ENCODE measurements around the gene ABCB8. TPM values are rescaled to one million over a fixed set of nuclear protein-coding genes. Genes with fewer than 3 reads are reported as not detected.

Gene ABCB8
- total and polyA plus RNA-seq, 12 donors: 16.7 to 42.2 (median 24.6) TPM

DNA sequence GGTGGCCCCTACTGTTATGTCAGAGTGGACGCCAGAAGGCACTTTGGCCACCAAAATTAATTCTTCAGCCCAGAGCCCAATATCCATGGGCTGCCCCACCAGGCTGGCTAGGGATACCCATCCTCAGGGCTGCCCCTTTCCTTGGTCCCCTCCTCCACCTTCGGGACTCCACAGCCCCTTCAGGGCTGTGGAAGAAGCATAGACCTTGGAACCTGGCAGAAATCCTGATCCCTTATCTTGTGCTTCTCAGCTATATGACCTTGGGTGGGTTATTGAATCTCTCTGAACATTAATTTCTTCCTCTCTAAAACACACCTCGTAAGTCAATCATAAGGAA, 55.5 kb downstream of the ABCB8 start:
- H3K27ac ChIP-seq: peak overlapping the region in 8 of 10 donors; percentile 92 to 98 (median 97)
- H3K4me3 ChIP-seq: peak overlapping the region; percentile 81 to 98 (median 92)
- TF ChIP-seq, protein P1, sequence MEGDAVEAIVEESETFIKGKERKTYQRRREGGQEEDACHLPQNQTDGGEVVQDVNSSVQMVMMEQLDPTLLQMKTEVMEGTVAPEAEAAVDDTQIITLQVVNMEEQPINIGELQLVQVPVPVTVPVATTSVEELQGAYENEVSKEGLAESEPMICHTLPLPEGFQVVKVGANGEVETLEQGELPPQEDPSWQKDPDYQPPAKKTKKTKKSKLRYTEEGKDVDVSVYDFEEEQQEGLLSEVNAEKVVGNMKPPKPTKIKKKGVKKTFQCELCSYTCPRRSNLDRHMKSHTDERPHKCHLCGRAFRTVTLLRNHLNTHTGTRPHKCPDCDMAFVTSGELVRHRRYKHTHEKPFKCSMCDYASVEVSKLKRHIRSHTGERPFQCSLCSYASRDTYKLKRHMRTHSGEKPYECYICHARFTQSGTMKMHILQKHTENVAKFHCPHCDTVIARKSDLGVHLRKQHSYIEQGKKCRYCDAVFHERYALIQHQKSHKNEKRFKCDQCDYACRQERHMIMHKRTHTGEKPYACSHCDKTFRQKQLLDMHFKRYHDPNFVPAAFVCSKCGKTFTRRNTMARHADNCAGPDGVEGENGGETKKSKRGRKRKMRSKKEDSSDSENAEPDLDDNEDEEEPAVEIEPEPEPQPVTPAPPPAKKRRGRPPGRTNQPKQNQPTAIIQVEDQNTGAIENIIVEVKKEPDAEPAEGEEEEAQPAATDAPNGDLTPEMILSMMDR (IDR thresholded peaks at IDR 0.05): no peak
- ATAC-seq: no peak
- peaks cover 38 to 66% (median 62%) of the 10 kb centered on the region in 9 donors for H3K4me1 ChIP-seq
- intact Hi-C loops (cut with DNase I): no loop called here
- no peaks in the 10 kb centered on the region for H3K27me3 ChIP-seq
- peaks cover 0 to 4% (median 0%) of the 10 kb centered on the region in 9 donors for H3K36me3 ChIP-seq
- WGBS, 2 donors: 30 to 32% methylated on average over 3 of the region's 3 CpGs
- H3K9me3 ChIP-seq: no peaks in the 10 kb centered on the region
- DNase-seq: no peak

DNA sequence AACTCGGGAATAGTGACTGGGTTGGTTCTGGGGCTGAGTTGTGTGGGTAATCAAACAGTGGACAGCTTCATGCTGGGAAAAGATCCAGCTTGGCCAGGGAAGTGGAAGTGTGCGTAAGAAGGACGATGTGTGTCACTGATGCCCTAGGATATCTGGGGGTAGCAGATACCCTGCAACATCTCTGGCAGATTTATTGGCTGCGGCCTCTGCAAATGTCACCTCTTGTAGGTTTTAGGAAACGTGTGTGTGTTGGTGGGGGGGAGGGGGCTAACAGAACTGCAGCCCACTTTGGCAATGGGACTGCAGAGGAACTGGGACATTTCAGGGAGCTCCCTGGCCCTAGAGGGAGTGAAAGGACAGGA, 57.1 kb downstream of the ABCB8 start:
- ATAC-seq: no peak
- 20 to 33% methylated on average over 5 of the region's 5 CpGs for WGBS, 2 donors
- Histone ChIP-seq H3K4me1 (peaks cover 37 to 68% (median 64%) of the 10 kb centered on the region in 9 donors), H3K27ac (peak overlapping the region; percentile 70 to 92 (median 85)), H3K36me3 (no peaks in the 10 kb centered on the region), H3K9me3 (no peaks in the 10 kb centered on the region), H3K4me3 (peak overlapping the region in 8 of 10 donors; percentile 48 to 88 (median 59)), H3K27me3 (no peaks in the 10 kb centered on the region)
- intact Hi-C loops (cut with DNase I): no loop called here
- no peak for DNase-seq
- TF ChIP-seq, protein P1 (IDR thresholded peaks at IDR 0.05): no peak

- 1% methylated on average over 53 to 77 of the region's 84 CpGs for WGBS, 2 donors
- intact Hi-C loops (cut with DNase I): loop anchor here in 2 of 10 donors (2.0 kb wide), 3 partner anchors 25 to 57 kb away; partner anchors contain the start of genes ABCB8 (in 1 of the 2) and SLC4A2 (in 1 of the 2)
- TF ChIP-seq, protein P1 (IDR thresholded peaks at IDR 0.05): no peak
- ATAC-seq (peak; percentile 59 to 72 (median 66)), DNase-seq (peak; percentile 89 to 91)
- Histone ChIP-seq H3K9me3 (no peaks in the 10 kb centered on the region), H3K36me3 (no peaks in the 10 kb centered on the region), H3K4me3 (peak within 1 kb of the TSS; percentile 69 to 88 (median 78)), H3K27me3 (no peaks in the 10 kb centered on the region), H3K27ac (peak within 1 kb of the TSS; percentile 81 to 94 (median 90)), H3K4me1 (peaks cover 41 to 72% (median 69%) of the 10 kb centered on the region in 9 donors)
Measured at GRCh38 chr7:151085691-151086620, 57.7 kb downstream of the ABCB8 start, which contains the start of gene AGAP3. TSS of gene AGAP3 (plus strand) at chr7:151086475. CDS start at chr7:151086742, 267 bp downstream.

GRCh38 chr7:151086802-151087244, 58.6 kb downstream of the ABCB8 start:
- ATAC-seq: no peak
- peaks cover 33 to 72% (median 69%) of the 10 kb centered on the region in 9 donors for H3K4me1 ChIP-seq
- intact Hi-C loops (cut with DNase I): loop anchor here in 2 of 10 donors (2.0 kb wide), 3 partner anchors 24 to 58 kb away; partner anchors contain the start of genes ABCB8 (in 1 of the 2) and SLC4A2 (in 1 of the 2)

More at GRCh38 chr7:151086802-151087244, 58.6 kb downstream of the ABCB8 start:
- Histone ChIP-seq H3K36me3 (peaks cover 0 to under 1% (median 0%) of the 10 kb centered on the region in 9 donors), H3K27ac (peak overlapping the region; percentile 81 to 94 (median 89)), H3K9me3 (no peaks in the 10 kb centered on the region), H3K27me3 (no peaks in the 10 kb centered on the region), H3K4me3 (peak overlapping the region; percentile 69 to 88 (median 78))
- no peak for DNase-seq
- WGBS, 2 donors: 0 to 1% methylated on average over 37 to 42 of the region's 56 CpGs
- TF ChIP-seq, protein P1 (IDR thresholded peaks at IDR 0.05): no peak
